Skeletal muscle satellite cell (primary cell): ENCODE results near the gene SEMA3A.

Experiments used
- H3K27me3 ChIP-seq: 2 replicates; pipeline ENCODE4 v1.7.0; 2013; ENCODE audit warnings: low read length; ENCODE audit not compliant: control insufficient read depth, insufficient read depth
- H3K36me3 ChIP-seq: 2 replicates; pipeline ENCODE4 v1.7.0; 2013; ENCODE audit warnings: mild to moderate bottlenecking, control low read depth, low read length; ENCODE audit not compliant: insufficient read depth
- H3K4me1 ChIP-seq: 2 replicates; pipeline ENCODE4 v1.7.0; 2013; ENCODE audit warnings: low read length; ENCODE audit not compliant: control insufficient read depth, insufficient read depth
- H3K4me2 ChIP-seq: 2 replicates; pipeline ENCODE4 v1.7.0; 2013; ENCODE audit warnings: mild to moderate bottlenecking, low read length
- H3K4me3 ChIP-seq: 2 replicates; pipeline ENCODE4 v1.7.0; 2013; ENCODE audit warnings: low read length
- H3K9ac ChIP-seq: 2 replicates; pipeline ENCODE4 v1.7.0; 2013; ENCODE audit warnings: mild to moderate bottlenecking, low read depth, low read length, moderate library complexity
- H3K9me3 ChIP-seq: replicated peaks from 2 replicates; pipeline ENCODE4 v1.7.0; 2013; ENCODE audit warnings: mild to moderate bottlenecking, control low read depth, low read length

Gene SEMA3A

DNA sequence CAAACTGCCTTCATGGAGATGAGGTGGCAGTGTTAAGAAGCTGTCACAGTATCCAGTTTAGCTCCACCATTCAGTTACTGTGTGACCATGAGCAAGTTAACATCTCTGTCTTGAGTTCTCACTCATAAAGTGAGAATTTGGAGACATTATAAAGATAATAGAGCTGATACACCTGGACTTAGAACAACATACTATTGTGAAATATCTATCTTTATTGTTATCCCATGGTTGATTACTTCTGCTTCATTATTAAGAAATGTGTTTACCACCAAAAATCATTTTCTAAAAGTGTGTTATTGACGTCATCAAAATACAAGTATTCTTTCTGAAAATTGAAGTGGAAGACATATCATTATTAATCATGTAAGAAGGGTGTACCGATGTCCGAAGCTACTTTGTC is 166.9 kb downstream of the SEMA3A start:
- H3K9me3 ChIP-seq, result no peaks in the 10 kb centered on the region
- H3K9ac ChIP-seq, result no peak overlapping the region
- peaks cover 8% of the 10 kb centered on the region for H3K4me1 ChIP-seq
- H3K36me3 ChIP-seq, result no peaks in the 10 kb centered on the region
- H3K4me3 ChIP-seq, result no peak overlapping the region
- H3K27me3 ChIP-seq, result no peaks in the 10 kb centered on the region
- H3K4me2 ChIP-seq, result no peak overlapping the region

DNA sequence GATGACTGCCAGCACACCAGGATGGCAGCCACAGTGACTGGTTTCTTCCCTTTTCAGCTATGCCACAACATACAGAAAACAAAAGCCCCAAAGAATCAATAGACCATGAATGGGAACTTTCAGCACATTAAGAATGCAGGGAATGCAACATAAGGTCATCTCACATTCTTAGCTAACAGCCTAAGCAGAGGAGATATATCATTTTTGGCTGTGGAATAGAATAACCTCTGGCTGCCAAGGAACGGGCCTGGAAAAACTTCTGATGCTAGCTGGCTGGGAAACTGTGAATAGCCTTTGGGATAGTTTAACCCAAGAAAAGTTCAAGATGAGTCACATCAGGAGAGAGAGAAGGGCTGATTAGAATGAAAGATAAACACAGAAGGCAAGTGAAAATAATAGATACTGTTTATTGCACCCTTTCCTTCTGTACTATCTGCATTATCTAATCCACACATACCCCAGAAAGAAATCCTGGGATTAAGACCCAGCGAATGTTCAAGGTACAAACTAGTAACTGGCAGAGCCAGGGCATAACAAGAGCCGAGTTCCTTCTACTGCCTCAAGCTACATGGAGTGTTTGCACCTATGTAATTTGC is 169.2 kb downstream of the SEMA3A start:
- no peak overlapping the region for H3K9ac ChIP-seq
- H3K4me3 ChIP-seq, result no peak overlapping the region
- H3K27me3 ChIP-seq, result no peaks in the 10 kb centered on the region
- H3K4me1 ChIP-seq, result peaks cover 12% of the 10 kb centered on the region
- no peaks in the 10 kb centered on the region for H3K9me3 ChIP-seq
- peak overlapping the region; percentile 15 for H3K4me2 ChIP-seq
- H3K36me3 ChIP-seq, result no peaks in the 10 kb centered on the region

DNA sequence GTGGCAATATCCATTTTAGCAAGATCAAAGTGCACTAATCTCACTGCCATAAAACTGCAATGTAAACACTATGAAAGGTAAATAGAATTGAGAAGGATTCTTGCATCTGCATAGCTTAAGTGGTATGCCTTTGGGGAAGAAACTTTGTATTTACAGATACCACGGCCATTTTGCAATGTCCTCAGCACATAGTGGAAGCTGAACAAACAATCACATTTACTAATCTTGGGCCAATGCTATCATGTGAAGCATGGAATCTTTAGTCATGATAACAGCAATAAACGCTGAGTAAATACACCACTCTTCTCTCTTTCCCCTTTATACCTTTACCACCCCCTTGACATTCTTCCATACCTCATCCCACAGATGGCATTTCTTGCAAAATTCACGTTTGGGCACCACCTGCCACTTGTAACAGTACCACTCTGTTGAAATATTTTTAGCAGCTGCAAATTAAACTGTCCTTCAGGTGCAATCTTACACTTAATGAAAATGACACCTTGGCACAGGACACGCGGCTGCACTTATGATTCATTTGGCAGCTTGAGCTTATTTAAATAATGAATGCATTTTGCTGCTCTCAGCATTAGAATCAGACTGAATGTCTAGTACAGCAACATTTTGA is 171.8 kb downstream of the SEMA3A start:
- Histone ChIP-seq H3K9ac (no peak overlapping the region), H3K36me3 (no peaks in the 10 kb centered on the region), H3K9me3 (no peaks in the 10 kb centered on the region), H3K27me3 (no peaks in the 10 kb centered on the region), H3K4me1 (peaks cover 12% of the 10 kb centered on the region), H3K4me3 (no peak overlapping the region), H3K4me2 (no peak overlapping the region)

DNA sequence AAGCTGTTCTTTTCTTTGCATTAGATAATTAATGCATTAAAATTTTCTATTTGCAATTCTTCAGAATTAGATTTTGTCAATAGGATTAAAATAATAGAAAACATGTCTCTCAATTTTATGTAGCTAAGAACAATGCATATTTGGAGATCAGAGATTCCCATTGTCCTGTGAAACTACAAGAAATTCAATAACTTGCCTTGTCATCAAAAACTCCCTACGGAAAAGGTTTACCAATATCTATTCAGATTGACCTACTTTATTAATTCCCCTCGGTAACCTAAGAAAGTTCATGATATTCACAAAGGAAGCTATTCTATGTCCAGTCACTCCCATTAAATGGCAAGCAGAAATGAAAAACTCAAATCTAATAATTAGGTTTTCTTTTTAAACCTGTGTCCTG is 172.6 kb downstream of the SEMA3A start:
- H3K36me3 ChIP-seq, result no peaks in the 10 kb centered on the region
- no peak overlapping the region for H3K4me2 ChIP-seq
- no peak overlapping the region for H3K9ac ChIP-seq
- H3K4me1 ChIP-seq, result peaks cover 12% of the 10 kb centered on the region
- no peaks in the 10 kb centered on the region for H3K9me3 ChIP-seq
- H3K27me3 ChIP-seq, result no peaks in the 10 kb centered on the region
- H3K4me3 ChIP-seq, result no peak overlapping the region

DNA sequence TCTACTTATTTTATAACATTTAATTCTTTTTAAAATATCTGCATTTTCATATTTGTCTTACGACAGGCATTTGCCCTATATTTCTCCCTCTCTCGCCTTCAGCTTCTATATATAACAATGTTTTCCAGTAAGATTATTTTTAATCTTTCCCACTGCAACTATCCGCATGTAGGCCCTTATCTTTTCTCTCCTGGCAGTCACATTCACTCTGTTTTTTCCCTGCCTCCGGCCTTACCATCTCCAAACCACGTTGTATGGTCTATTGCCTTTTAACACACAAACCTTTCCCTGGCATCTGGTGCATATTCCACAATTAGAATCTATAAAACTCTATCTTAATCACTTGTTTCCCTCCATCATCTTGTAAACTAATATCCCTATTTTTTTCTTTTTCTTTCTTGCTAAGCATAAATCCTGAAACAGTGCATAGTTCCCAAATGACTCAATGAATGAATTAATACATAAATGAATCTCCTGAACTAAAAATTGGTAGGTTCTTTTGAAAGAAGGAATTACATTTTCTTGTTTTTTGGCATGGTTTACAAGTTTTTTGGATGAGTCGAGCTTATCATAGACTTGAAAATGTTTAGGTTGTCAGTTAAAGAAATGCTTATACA is 173.2 kb downstream of the SEMA3A start:
- Histone ChIP-seq H3K9ac (no peak overlapping the region), H3K9me3 (no peaks in the 10 kb centered on the region), H3K36me3 (no peaks in the 10 kb centered on the region), H3K4me3 (no peak overlapping the region), H3K4me1 (peaks cover 12% of the 10 kb centered on the region), H3K27me3 (no peaks in the 10 kb centered on the region), H3K4me2 (no peak overlapping the region)

DNA sequence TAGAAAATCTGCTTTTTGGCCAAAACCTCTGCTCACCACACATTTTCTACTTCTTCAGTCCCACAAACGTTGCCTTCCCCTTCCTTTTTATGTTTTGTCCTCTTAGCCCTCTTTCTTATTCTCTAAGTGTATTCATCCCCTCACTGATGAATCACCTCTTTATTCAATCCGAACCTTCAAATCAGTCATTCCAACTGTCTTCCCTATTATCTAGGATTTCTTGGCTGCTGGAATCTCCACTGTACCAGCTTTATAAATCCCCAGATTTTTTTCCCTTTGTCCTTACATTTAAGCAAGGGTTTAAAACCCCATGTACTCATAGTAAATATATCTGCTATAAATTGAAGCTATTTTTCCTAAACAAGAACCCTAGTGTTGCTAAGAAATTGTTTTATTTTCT is 176.9 kb downstream of the SEMA3A start:
- no peak overlapping the region for H3K4me3 ChIP-seq

DNA sequence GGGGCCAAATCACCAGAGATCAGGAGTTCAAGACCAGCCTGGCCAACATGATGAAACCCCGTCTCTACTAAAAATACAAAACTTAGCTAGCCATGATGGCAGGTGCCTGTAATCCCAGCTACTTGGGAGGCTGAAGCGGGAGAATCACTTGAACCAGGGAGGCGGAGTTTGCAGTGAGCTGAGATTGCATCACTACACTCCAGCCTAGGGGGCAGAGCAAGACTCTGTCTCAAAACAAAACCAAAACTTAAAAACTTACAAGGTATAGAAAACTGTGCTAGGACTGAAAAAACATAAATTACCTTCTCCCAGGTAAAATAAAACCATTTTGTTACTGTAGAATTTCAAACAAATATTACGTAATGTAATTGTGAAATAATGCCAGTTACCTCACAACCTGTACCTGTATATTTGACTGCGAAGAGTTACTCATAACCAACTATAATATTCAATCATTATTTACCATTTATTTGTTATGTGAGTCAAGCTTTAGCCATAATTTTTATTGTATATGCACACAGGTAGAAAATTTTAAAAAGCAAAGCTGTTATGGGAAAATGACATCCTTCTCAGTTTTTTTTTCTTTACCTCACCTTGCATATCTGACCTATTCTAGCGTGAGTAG is 180.9 kb downstream of the SEMA3A start:
- H3K4me3 ChIP-seq, result no peak overlapping the region
- H3K36me3 ChIP-seq, result no peaks in the 10 kb centered on the region
- no peak overlapping the region for H3K9ac ChIP-seq
- H3K4me2 ChIP-seq, result no peak overlapping the region
- no peaks in the 10 kb centered on the region for H3K27me3 ChIP-seq
- H3K4me1 ChIP-seq, result peaks cover 8% of the 10 kb centered on the region
- no peaks in the 10 kb centered on the region for H3K9me3 ChIP-seq

More for the DNA sequence above, 176.9 kb downstream of the SEMA3A start:
- Histone ChIP-seq H3K27me3 (no peaks in the 10 kb centered on the region), H3K36me3 (no peaks in the 10 kb centered on the region), H3K9me3 (no peaks in the 10 kb centered on the region), H3K4me1 (peaks cover 4% of the 10 kb centered on the region), H3K4me2 (no peak overlapping the region), H3K9ac (no peak overlapping the region)

DNA sequence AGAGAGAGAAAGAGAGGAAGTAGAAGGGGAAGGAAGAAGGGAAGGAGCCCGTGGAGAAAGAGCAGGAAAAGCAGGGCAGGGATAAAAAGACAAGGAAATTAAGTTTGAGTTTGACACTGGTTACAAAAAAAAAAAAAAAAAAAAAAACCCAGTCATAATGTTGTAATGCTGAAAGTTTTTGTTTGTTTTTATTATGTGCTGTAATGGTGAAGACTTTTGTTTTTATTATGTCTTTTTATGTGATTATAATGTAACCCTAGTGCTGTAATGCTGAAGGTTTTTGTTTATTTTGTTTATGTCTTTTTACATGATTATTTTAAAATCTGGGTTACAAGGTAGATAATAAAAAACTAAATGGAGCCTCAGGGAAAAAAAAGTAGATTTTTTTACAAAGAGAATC is 184.8 kb downstream of the SEMA3A start:
- H3K4me2 ChIP-seq, result peak overlapping the region; percentile 26
- no peaks in the 10 kb centered on the region for H3K9me3 ChIP-seq
- no peaks in the 10 kb centered on the region for H3K27me3 ChIP-seq
- no peaks in the 10 kb centered on the region for H3K36me3 ChIP-seq
- no peak overlapping the region for H3K4me3 ChIP-seq
- H3K9ac ChIP-seq, result no peak overlapping the region
- H3K4me1 ChIP-seq, result peaks cover 9% of the 10 kb centered on the region

DNA sequence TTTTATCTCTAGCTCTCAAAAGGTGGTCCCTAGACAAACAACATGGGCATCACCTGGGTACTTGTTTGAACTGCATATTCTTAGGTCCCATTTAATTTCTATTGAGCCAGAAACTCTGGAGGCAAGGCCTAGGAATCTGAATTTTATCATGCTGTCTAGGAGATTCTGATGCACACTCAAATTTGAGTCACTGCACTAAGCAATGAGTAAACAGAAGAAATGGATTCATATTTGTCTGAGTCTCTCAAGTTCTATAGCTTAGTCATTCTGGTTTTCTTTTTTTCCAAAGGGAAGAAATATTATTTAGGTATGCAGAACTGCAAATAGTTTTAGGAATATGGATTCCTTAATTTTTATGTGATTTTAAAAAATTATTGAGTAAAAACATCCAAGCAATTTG is 185.5 kb downstream of the SEMA3A start:
- Histone ChIP-seq H3K27me3 (no peaks in the 10 kb centered on the region), H3K9me3 (no peaks in the 10 kb centered on the region), H3K4me2 (peak overlapping the region; percentile 26), H3K36me3 (no peaks in the 10 kb centered on the region), H3K4me3 (no peak overlapping the region), H3K9ac (no peak overlapping the region), H3K4me1 (peaks cover 9% of the 10 kb centered on the region)

DNA sequence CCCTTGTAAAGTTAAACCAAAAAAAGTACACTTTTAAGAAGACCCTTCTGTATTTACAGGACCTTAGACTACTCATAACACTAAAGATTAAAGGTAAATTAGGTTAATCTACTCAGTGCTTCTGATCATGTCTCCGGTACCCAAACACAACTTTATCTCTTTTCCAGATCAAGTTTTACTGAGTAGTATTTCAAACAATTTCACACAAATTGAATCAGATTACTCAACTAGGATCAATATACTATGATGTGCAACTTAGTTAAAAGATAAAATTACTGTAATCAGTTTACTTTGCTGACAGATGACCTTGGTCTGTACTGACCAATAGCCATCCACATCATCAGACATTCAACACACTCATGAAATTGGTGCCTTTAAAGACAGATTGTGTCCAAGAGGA is 191.4 kb downstream of the SEMA3A start:
- H3K4me2 ChIP-seq, result no peak overlapping the region
- H3K4me3 ChIP-seq, result no peak overlapping the region
- no peaks in the 10 kb centered on the region for H3K27me3 ChIP-seq
- H3K9ac ChIP-seq, result no peak overlapping the region
- no peaks in the 10 kb centered on the region for H3K9me3 ChIP-seq
- H3K4me1 ChIP-seq, result no peaks in the 10 kb centered on the region
- no peaks in the 10 kb centered on the region for H3K36me3 ChIP-seq

DNA sequence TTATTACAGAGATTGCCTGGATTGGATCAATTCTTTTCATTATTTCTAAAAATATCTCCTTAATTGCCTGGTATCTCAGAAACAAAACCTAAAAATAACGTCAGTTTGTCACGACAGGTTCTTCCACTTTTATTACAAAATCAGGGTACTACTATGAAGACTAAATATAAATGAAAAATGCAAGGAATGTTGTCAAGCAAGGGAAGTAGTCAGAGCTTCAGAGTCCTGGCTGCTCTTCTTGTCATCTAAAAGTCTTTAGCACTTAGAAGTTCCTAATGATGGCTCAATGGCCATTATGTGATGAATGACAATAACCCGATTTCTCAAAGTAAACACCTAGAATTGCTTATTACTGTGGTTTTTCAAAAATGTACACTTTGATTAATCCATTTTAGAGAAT is 192.2 kb downstream of the SEMA3A start:
- no peaks in the 10 kb centered on the region for H3K27me3 ChIP-seq
- no peaks in the 10 kb centered on the region for H3K36me3 ChIP-seq
- H3K9ac ChIP-seq, result no peak overlapping the region
- H3K9me3 ChIP-seq, result no peaks in the 10 kb centered on the region
- H3K4me1 ChIP-seq, result no peaks in the 10 kb centered on the region
- no peak overlapping the region for H3K4me3 ChIP-seq
- no peak overlapping the region for H3K4me2 ChIP-seq
